ENCODE data around the gene RPL13. TPM values are rescaled to one million over a fixed set of nuclear protein-coding genes. Genes with fewer than 3 reads are reported as not detected.

The RPL13 gene
- total RNA-seq, 1 experiment from 2014 or later, result 2,157 TPM

GRCh38 chr16:89557690-89558490 lies 2.6 kb upstream of the RPL13 start:
- Histone ChIP-seq H2BK20ac (ENCODE audit: low read depth, low read length, poor library complexity, severe bottlenecking) (no peak overlapping the region), H3K9ac (ENCODE audit: extremely low read depth, insufficient read length, low read length) (no peak overlapping the region), H3K4me2 (ENCODE audit: insufficient read depth, insufficient read length, low read length) (no peak overlapping the region), H3K79me1 (ENCODE audit: insufficient read depth, low read depth, low read length, poor library complexity, severe bottlenecking) (peaks cover 6% of the 10 kb centered on the region), H4K91ac (ENCODE audit: insufficient read length, low read depth, low read length) (no peak overlapping the region), H3K79me2 (ENCODE audit: insufficient read depth, low read length) (peaks cover 10% of the 10 kb centered on the region; the same call in 1 of the 2 replicates), H3K23ac (ENCODE audit: insufficient read length, low read depth, low read length) (no peak overlapping the region), H3T11ph (ENCODE audit: low read length) (no peak overlapping the region), H2BK12ac (ENCODE audit: insufficient read length, low read depth, low read length) (no peak overlapping the region), H4K5ac (ENCODE audit: insufficient read length, low read depth, low read length) (no peak overlapping the region), H3K4me1 (ENCODE audit: insufficient read depth, low read length) (no peaks in the 10 kb centered on the region; the same call in 1 of the 2 replicates), H4K20me1 (ENCODE audit: control insufficient read depth, insufficient read depth, insufficient read length) (peaks cover 4% of the 10 kb centered on the region), H3K18ac (ENCODE audit: insufficient read length, low read depth, low read length) (no peak overlapping the region), H3K14ac (ENCODE audit: insufficient read depth, low read length) (no peak overlapping the region), H3K23me2 (ENCODE audit: insufficient read length, low read depth, low read length, poor library complexity, severe bottlenecking) (peaks cover 13% of the 10 kb centered on the region), H3K9me3 (ENCODE audit: control insufficient read depth, low read depth, low read length) (no peaks in the 10 kb centered on the region), H2BK15ac (ENCODE audit: low read depth, low read length) (no peak overlapping the region), H3K4ac (ENCODE audit: low read depth, low read length) (no peak overlapping the region), H3K56ac (ENCODE audit: insufficient read length, low read depth, low read length) (no peak overlapping the region), H3K27me3 (ENCODE audit: insufficient read depth, low read length) (no peaks in the 10 kb centered on the region), H2AK5ac (ENCODE audit: insufficient read length, low read length) (no peak overlapping the region), H2BK120ac (ENCODE audit: low read depth, low read length, poor library complexity, severe bottlenecking) (no peak overlapping the region), H3K27ac (ENCODE audit: insufficient read length, low read depth, low read length) (no peak overlapping the region), H2AFZ (ENCODE audit: low read length) (no peak overlapping the region), H2BK5ac (ENCODE audit: insufficient read length, low read length) (no peak overlapping the region), H4K8ac (replicated peaks; ENCODE audit: insufficient read length, low read depth, low read length) (no peak overlapping the region)
- TF ChIP-seq CTCF (conservative IDR thresholded peaks at IDR 0.05), result 0 out of 3 replicates have a peak, but pooled peaks have one; percentile 4
- WGBS (ENCODE audit: extremely low coverage, insufficient read length, low lambda C conversion rate), result no CpG with 5 or more reads among the region's 19 CpGs
- no peaks in the 10 kb centered on the region; the same call in 1 of the 2 replicates for H3K27me3 Mint-ChIP-seq (ENCODE audit: low read depth)
- peak overlapping the region in 1 of 2 experiments; percentile 50; a peak in 2 of 5 replicates for H3K4me3 Mint-ChIP-seq
- DNase-seq, result no peak
- H3K36me3 Mint-ChIP-seq (ENCODE audit: insufficient read depth in 1 of 3, low read depth in 3 of 3), result peaks cover 21 to 58% (median 53%) of the 10 kb centered on the region in 3 experiments
- H3K9me3 Mint-ChIP-seq, result no peaks in the 10 kb centered on the region; a peak in 1 of 5 replicates
- H3K27ac Mint-ChIP-seq, result peak overlapping the region in 1 of 3 experiments; percentile 21; a peak in 2 of 7 replicates
- H3K4me1 Mint-ChIP-seq, result peaks cover 16 to 20% of the 10 kb centered on the region in 2 experiments
